Measurements from ENCODE around the gene SCUBE1. TPM values are rescaled to one million over a fixed set of nuclear protein-coding genes. Genes with fewer than 3 reads are reported as not detected.
A peak's percentile ranks its signal among the peaks of the same experiment; 100 is the strongest.

The SCUBE1 gene
- not detected for total RNA-seq

GRCh38 chr22:43343262-43343669 is at the start of gene SCUBE1:
TSS of gene SCUBE1 (minus strand) at chr22:43343372. CDS start at chr22:43343261, 111 bp downstream.
- POLR2A ChIA-PET = no interaction called here
- Mint-ChIP-seq H3K9me3 (ENCODE audit: low read depth) (no peaks in the 10 kb centered on the region), H3K27me3 (peaks cover 41% of the 10 kb centered on the region), H3K36me3 (ENCODE audit: low read depth) (no peaks in the 10 kb centered on the region), H3K27ac (no peak within 1 kb of the TSS), H3K4me1 (peaks cover 8% of the 10 kb centered on the region), H3K4me3 (peak within 1 kb of the TSS; percentile 10)
- ATAC-seq = peak; percentile 68
- DNase-seq = peak; percentile 68
- intact Hi-C loops (cut with DNase I, micrococcal nuclease) = no loop called here
- CTCF ChIA-PET = interaction anchor here (0.6 to 4.7 kb wide), 2 partner anchors 70 to 142 kb away, joined by 3 to 36 read pairs; no protein-coding TSS in a partner anchor

GRCh38 chr22:43392385-43392989 is 49.3 kb upstream of the SCUBE1 start:
- H3K4me3 Mint-ChIP-seq = no peak overlapping the region
- no peaks in the 10 kb centered on the region for H3K4me1 Mint-ChIP-seq
- no peaks in the 10 kb centered on the region for H3K36me3 Mint-ChIP-seq (ENCODE audit: low read depth)
- ChIA-PET CTCF (no interaction called here), POLR2A (no interaction called here)
- no peak for DNase-seq
- H3K27me3 Mint-ChIP-seq = peaks cover 7% of the 10 kb centered on the region
- intact Hi-C loops (cut with DNase I, micrococcal nuclease) = no loop called here
- no peaks in the 10 kb centered on the region for H3K9me3 Mint-ChIP-seq (ENCODE audit: low read depth)
- no peak for ATAC-seq
- H3K27ac Mint-ChIP-seq = no peak overlapping the region

- intact Hi-C loops (cut with DNase I, micrococcal nuclease) = no loop called here
- no peak overlapping the region for H3K4me3 Mint-ChIP-seq
- no peak for ATAC-seq
- H3K27ac Mint-ChIP-seq = no peak overlapping the region
- no peak for DNase-seq
- H3K9me3 Mint-ChIP-seq (ENCODE audit: low read depth) = no peaks in the 10 kb centered on the region
- peaks cover 12% of the 10 kb centered on the region for H3K27me3 Mint-ChIP-seq
- CTCF ChIA-PET = no interaction called here
- H3K4me1 Mint-ChIP-seq = no peaks in the 10 kb centered on the region
- no peaks in the 10 kb centered on the region for H3K36me3 Mint-ChIP-seq (ENCODE audit: low read depth)
- POLR2A ChIA-PET = no interaction called here
Observed at GRCh38 chr22:43391306-43391705, 48.1 kb upstream of the SCUBE1 start.

- Mint-ChIP-seq H3K9me3 (ENCODE audit: low read depth) (no peaks in the 10 kb centered on the region), H3K4me1 (no peaks in the 10 kb centered on the region), H3K27me3 (peaks cover 12% of the 10 kb centered on the region), H3K4me3 (no peak overlapping the region), H3K36me3 (ENCODE audit: low read depth) (no peaks in the 10 kb centered on the region), H3K27ac (no peak overlapping the region)
- intact Hi-C loops (cut with DNase I, micrococcal nuclease) = no loop called here
- POLR2A ChIA-PET = no interaction called here
- CTCF ChIA-PET = no interaction called here
- no peak for DNase-seq
- no peak for ATAC-seq
Observed at GRCh38 chr22:43390872-43391271, 47.7 kb upstream of the SCUBE1 start.

- H3K27me3 Mint-ChIP-seq = peaks cover 12% of the 10 kb centered on the region
- ATAC-seq (no peak), DNase-seq (no peak)
- H3K9me3 Mint-ChIP-seq (ENCODE audit: low read depth) = no peaks in the 10 kb centered on the region
- no peaks in the 10 kb centered on the region for H3K4me1 Mint-ChIP-seq
- POLR2A ChIA-PET = no interaction called here
- no peak overlapping the region for H3K4me3 Mint-ChIP-seq
- intact Hi-C loops (cut with DNase I, micrococcal nuclease) = no loop called here
- no peak overlapping the region for H3K27ac Mint-ChIP-seq
- H3K36me3 Mint-ChIP-seq (ENCODE audit: low read depth) = no peaks in the 10 kb centered on the region
- CTCF ChIA-PET = interaction anchor here (1.0 kb wide), 1 partner anchor 112 kb away, joined by 3 read pairs; no protein-coding TSS in a partner anchor
Observed at GRCh38 chr22:43390166-43390565, 47.0 kb upstream of the SCUBE1 start.

- DNase-seq (no peak), ATAC-seq (no peak)
- Mint-ChIP-seq H3K9me3 (ENCODE audit: low read depth) (no peaks in the 10 kb centered on the region), H3K27ac (no peak overlapping the region), H3K4me3 (no peak overlapping the region), H3K27me3 (peaks cover 12% of the 10 kb centered on the region), H3K36me3 (ENCODE audit: low read depth) (no peaks in the 10 kb centered on the region), H3K4me1 (no peaks in the 10 kb centered on the region)
- POLR2A ChIA-PET = no interaction called here
- CTCF ChIA-PET = interaction anchor here (0.7 to 1.3 kb wide), 4 partner anchors 11 to 397 kb away, joined by 3 to 5 read pairs (median 3); no protein-coding TSS in a partner anchor
- intact Hi-C loops (cut with DNase I, micrococcal nuclease) = loop anchor here in 1 of 2 experiments (2.0 to 5.0 kb wide), 2 partner anchors 353 to 495 kb away; no protein-coding TSS in a partner anchor
Observed at GRCh38 chr22:43389227-43389836, 46.2 kb upstream of the SCUBE1 start.

- ChIA-PET CTCF (interaction anchor here (0.6 to 1.3 kb wide), 6 partner anchors 10 to 329 kb away, joined by 3 to 5 read pairs (median 4); no protein-coding TSS in a partner anchor), POLR2A (no interaction called here)
- no peaks in the 10 kb centered on the region for H3K36me3 Mint-ChIP-seq (ENCODE audit: low read depth)
- H3K4me1 Mint-ChIP-seq = no peaks in the 10 kb centered on the region
- peak; percentile 60 for ATAC-seq
- peak; percentile 86 for DNase-seq
- H3K9me3 Mint-ChIP-seq (ENCODE audit: low read depth) = no peaks in the 10 kb centered on the region
- no peak overlapping the region for H3K27ac Mint-ChIP-seq
- no peak overlapping the region for H3K4me3 Mint-ChIP-seq
- intact Hi-C loops (cut with DNase I, micrococcal nuclease) = loop anchor here in 1 of 2 experiments (1.0 to 5.0 kb wide), 4 partner anchors 93 to 1238 kb away; no protein-coding TSS in a partner anchor
- peaks cover 12% of the 10 kb centered on the region for H3K27me3 Mint-ChIP-seq
Observed at GRCh38 chr22:43388420-43388851, 45.3 kb upstream of the SCUBE1 start.

GRCh38 chr22:43387815-43388214 is 44.6 kb upstream of the SCUBE1 start:
- ChIA-PET CTCF (interaction anchor here (0.7 to 1.4 kb wide), 5 partner anchors 42 to 253 kb away, joined by 3 to 4 read pairs (median 3); no protein-coding TSS in a partner anchor), POLR2A (no interaction called here)
- Mint-ChIP-seq H3K4me3 (no peak overlapping the region), H3K4me1 (no peaks in the 10 kb centered on the region), H3K36me3 (ENCODE audit: low read depth) (no peaks in the 10 kb centered on the region), H3K27me3 (peaks cover 12% of the 10 kb centered on the region), H3K9me3 (ENCODE audit: low read depth) (no peaks in the 10 kb centered on the region), H3K27ac (no peak overlapping the region)
- intact Hi-C loops (cut with DNase I, micrococcal nuclease) = loop anchor here in 1 of 2 experiments (1.0 to 5.0 kb wide), 4 partner anchors 93 to 1238 kb away; no protein-coding TSS in a partner anchor
- ATAC-seq (no peak), DNase-seq (no peak)

GRCh38 chr22:43385770-43386641 is 42.8 kb upstream of the SCUBE1 start:
- ChIA-PET POLR2A (no interaction called here), CTCF (interaction anchor here (0.6 to 1.3 kb wide), 8 partner anchors 8 to 469 kb away, joined by 3 to 5 read pairs (median 3); no protein-coding TSS in a partner anchor)
- Mint-ChIP-seq H3K9me3 (ENCODE audit: low read depth) (no peaks in the 10 kb centered on the region), H3K27me3 (peaks cover 12% of the 10 kb centered on the region), H3K27ac (no peak overlapping the region), H3K4me1 (no peaks in the 10 kb centered on the region), H3K36me3 (ENCODE audit: low read depth) (no peaks in the 10 kb centered on the region), H3K4me3 (no peak overlapping the region)
- DNase-seq (peak; percentile 85), ATAC-seq (peak; percentile 93)
- intact Hi-C loops (cut with DNase I, micrococcal nuclease) = loop anchor here (1.0 to 5.0 kb wide), 4 partner anchors 40 to 356 kb away; no protein-coding TSS in a partner anchor

- no peaks in the 10 kb centered on the region for H3K9me3 Mint-ChIP-seq (ENCODE audit: low read depth)
- no peaks in the 10 kb centered on the region for H3K36me3 Mint-ChIP-seq (ENCODE audit: low read depth)
- DNase-seq (no peak), ATAC-seq (no peak)
- intact Hi-C loops (cut with DNase I, micrococcal nuclease) = loop anchor here (1.0 to 5.0 kb wide), 4 partner anchors 39 to 357 kb away; no protein-coding TSS in a partner anchor
- no peak overlapping the region for H3K27ac Mint-ChIP-seq
- H3K4me1 Mint-ChIP-seq = no peaks in the 10 kb centered on the region
- POLR2A ChIA-PET = no interaction called here
- no peak overlapping the region for H3K4me3 Mint-ChIP-seq
- H3K27me3 Mint-ChIP-seq = peaks cover 14% of the 10 kb centered on the region
- CTCF ChIA-PET = interaction anchor here (0.6 to 1.3 kb wide), 5 partner anchors 112 to 1133 kb away, joined by 3 to 5 read pairs (median 3); no protein-coding TSS in a partner anchor
Observed at GRCh38 chr22:43384863-43385262, 41.7 kb upstream of the SCUBE1 start.

- ChIA-PET POLR2A (no interaction called here), CTCF (interaction anchor here (1.4 kb wide), 1 partner anchor 24 kb away, joined by 3 read pairs; no protein-coding TSS in a partner anchor)
- peaks cover 7% of the 10 kb centered on the region for H3K4me1 Mint-ChIP-seq
- no peaks in the 10 kb centered on the region for H3K9me3 Mint-ChIP-seq (ENCODE audit: low read depth)
- no peak for ATAC-seq
- no peak overlapping the region for H3K27ac Mint-ChIP-seq
- no peak for DNase-seq
- H3K4me3 Mint-ChIP-seq = no peak overlapping the region
- H3K27me3 Mint-ChIP-seq = peaks cover 11% of the 10 kb centered on the region
- intact Hi-C loops (cut with DNase I, micrococcal nuclease) = no loop called here
- H3K36me3 Mint-ChIP-seq (ENCODE audit: low read depth) = no peaks in the 10 kb centered on the region
Observed at GRCh38 chr22:43381693-43382092, 38.5 kb upstream of the SCUBE1 start.

Data from activated CD4-positive, alpha-beta T cell treated with anti-CD3 and anti-CD28 coated beads for 36 hours (primary cell).